ENCODE results near the gene HSFX2.
A peak's percentile ranks its signal among the peaks of the same experiment; 100 is the strongest.
"Not testable (repeated sequence)": the region's sequence is repeated elsewhere in the genome, so short reads cannot be mapped to it uniquely, and the experiment has no call there.

Gene HSFX2

GRCh38 chrX:149587359-149587758 lies 7.8 kb downstream of the HSFX2 start, which contains the start of gene MAGEA9B:
Gene MAGEA9B (minus strand): TSS chrX:149587459. CDS start chrX:149583179, 4,280 bp downstream.
- DNase-seq: not testable (repeated sequence)

GRCh38 chrX:149585631-149586030 lies 9.5 kb downstream of the HSFX2 start:
- not testable (repeated sequence) for DNase-seq

DNA sequence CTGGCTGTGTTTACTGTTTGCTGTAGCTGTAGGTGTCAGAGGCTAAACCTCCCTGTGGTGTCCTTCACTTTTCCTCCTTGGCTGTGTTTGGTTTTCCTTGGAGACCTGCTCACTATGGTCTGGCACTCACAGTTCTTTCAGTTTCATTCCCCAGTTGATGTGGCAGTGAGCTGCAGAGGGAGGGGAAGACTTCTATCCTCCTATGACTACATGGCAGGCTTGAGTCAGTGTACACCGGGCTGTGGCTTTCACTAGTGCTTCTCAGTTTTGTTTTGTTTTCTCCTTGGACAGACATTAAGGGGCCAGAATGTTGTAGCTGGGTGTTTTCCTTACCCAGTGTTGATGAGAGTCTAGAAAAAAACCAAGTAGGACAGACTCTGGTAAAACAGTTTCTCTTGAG lies 21.7 kb downstream of the HSFX2 start:
- not testable (repeated sequence) for DNase-seq

DNA sequence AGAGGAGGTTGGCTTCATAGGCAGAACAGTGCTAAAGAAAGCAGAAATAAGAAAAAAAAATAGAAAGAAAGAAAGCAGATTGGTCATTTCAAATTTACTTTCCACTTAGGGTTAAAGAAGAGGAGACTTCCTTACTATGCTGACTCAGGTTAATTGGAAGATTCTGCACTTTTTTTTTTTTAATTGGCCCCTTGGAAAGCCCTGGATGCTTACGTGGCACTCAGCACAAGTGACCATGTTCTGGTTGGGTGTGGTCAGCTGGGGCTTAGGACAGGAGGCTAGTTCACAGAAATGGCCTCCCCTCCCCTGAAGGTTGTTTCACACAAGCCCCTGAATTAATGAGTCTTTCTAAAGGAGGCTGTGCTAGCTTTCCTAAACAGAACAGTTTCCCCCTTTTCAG lies 22.4 kb downstream of the HSFX2 start:
- no peak for DNase-seq

DNA sequence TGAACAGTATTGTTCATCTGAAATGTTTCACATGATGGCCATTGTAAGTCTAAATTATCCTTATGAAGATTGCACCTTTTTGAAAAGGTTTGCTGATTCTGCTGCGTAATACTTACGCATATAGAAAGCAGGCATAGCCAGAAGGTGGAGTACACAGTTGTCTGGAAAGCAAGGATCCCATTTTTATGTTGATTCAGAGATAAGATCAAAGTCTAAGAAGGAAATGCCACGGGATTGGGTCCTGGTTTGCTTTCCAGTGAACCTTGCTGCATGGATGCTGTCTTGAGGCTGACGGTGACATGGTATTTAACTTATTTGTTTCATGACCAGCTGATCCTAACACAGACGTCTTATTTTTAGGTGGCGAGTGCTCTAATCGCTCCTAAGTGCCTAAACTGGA lies 23.3 kb downstream of the HSFX2 start:
- no peak for DNase-seq

- DNase-seq: no peak
Observed at GRCh38 chrX:149570668-149571067, 24.4 kb downstream of the HSFX2 start.

GRCh38 chrX:149569770-149570169 lies 25.3 kb downstream of the HSFX2 start:
- peak in 1 of 5 experiments; percentile 39 for DNase-seq

- DNase-seq: no peak
Observed at GRCh38 chrX:149568701-149569296, 26.3 kb downstream of the HSFX2 start.

- no peak for DNase-seq
Observed at GRCh38 chrX:149567621-149568417, 27.3 kb downstream of the HSFX2 start.

GRCh38 chrX:149563359-149563758 lies 31.8 kb downstream of the HSFX2 start:
- DNase-seq: no peak

GRCh38 chrX:149555251-149555650 lies 39.9 kb downstream of the HSFX2 start:
- DNase-seq: not testable (repeated sequence)

- not testable (repeated sequence) for DNase-seq
Observed at GRCh38 chrX:149551939-149552248, 43.2 kb downstream of the HSFX2 start.

- DNase-seq: not testable (repeated sequence)
Observed at GRCh38 chrX:149551245-149551938, 43.7 kb downstream of the HSFX2 start.

DNA sequence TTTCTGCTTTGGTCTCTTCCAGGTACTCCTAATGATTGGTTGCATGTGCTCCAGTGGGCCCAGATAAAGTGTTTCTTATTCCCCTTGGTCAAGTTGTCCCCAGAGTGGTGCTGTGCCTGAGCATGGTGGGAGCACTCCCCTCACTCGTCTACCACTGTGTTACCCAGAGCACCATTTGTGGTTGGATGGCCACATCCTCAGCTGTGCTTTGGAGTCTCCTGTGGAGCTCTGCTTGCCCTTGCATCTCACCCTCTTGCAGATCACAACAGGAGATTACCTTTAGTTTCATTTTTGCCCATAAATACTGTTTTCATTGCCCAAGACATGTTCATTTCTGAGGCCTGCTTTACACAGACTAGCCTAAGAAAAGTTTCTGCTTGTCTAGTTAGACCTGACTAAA lies 44.7 kb downstream of the HSFX2 start:
- DNase-seq: not testable (repeated sequence)

DNA sequence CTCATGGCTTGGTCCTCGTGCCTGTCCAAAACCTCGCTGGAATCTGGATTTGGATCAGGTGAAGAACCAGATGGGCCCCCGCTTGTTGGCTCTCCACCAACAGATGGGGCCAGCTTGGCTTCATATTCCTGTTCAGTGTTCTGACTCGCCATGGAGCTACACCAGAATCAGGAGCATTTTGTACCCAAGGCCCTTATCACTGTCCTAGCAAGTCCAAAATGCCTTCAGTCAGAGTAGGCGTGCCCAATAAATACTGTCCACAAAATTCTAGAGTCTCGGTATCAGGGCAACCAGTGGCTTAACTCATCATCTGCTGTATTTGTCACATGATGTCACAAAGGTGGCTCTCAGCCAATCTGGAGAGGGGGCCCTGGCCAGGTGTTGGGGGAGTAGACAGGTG lies 45.4 kb downstream of the HSFX2 start, which contains the start of gene HSFX3:
TSS of gene HSFX3 (minus strand) at position 224 of the 400 bp plus-strand sequence. CDS start at position 152, 72 bp downstream.
- not testable (repeated sequence) for DNase-seq

GRCh38 chrX:149547782-149548181 lies 47.3 kb downstream of the HSFX2 start:
- not testable (repeated sequence) for DNase-seq

- not testable (repeated sequence) for DNase-seq
Observed at GRCh38 chrX:149546962-149547361, 48.2 kb downstream of the HSFX2 start.

- peak in 1 of 5 experiments; percentile 11 for DNase-seq
Observed at GRCh38 chrX:149545545-149546543, 49.3 kb downstream of the HSFX2 start.

All from T-helper 2 cell (primary cell).